Muscle of back (tissue), 11 donors: Measurements from ENCODE around the gene TUBB4B. TPM values are rescaled to one million over a fixed set of nuclear protein-coding genes. Genes with fewer than 3 reads are reported as not detected.

Source experiments
- DNase-seq, 3 donors: peaks; one replicate each; pipeline versions ENCODE4 v3.0.0 to v3.0.0-alpha.2; 2013
- polyA plus RNA-seq, 10 donors: library from polyadenylated mRNA; unstranded; fragments of 120-200 nt; gene quantifications; one replicate each; pipeline ENCODE4 v1.2.1, GENCODE V29; 2013; ENCODE audit not compliant: insufficient read length in 10 of 10

TUBB4B gene
- polyA plus RNA-seq, 10 donors: 125 to 258 (median 160) TPM

- no peak for DNase-seq
Measured at GRCh38 chr9:137206602-137207001, 34.5 kb upstream of the TUBB4B start.

DNA sequence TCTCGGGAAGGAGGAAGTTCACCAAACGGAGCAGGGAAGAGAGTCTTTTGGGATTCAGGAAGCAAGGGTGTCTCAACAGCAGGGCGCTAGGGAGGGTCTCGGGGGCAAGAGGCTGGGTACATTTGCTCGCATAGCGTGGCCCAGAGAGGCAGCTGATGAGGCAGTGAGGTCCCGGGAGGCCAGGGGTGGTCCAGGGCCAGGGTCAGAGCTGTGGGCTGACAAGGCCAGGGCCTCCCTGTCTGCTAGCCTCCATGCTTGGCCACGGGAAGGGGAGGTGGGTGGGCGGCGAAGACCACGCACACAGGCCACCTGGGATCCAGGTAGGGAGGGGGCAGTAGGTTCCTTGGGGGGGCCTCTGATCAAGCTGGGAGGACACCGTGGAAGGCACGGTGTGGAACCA is 29.6 kb upstream of the TUBB4B start:
- no peak for DNase-seq

DNA sequence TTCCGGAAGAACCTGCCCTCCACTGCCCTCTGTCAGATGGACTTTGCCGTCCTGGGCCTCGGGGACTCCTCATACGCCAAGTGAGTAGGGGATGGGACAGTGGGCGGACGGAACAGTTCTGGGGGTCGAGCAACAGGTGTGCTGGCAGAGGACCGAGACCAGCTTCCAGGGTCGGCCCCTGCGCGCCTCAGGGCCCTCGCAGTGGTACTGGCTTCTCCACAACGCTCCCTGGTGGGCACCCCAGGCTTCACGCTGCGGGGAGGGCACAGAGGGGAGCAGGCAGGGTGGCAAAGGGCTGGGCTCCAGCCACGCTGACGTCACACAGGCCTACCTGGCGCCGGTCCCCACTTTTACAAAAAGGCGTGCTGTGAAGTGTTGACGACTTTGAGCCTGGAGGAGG is 28.6 kb upstream of the TUBB4B start:
- DNase-seq: no peak

DNA sequence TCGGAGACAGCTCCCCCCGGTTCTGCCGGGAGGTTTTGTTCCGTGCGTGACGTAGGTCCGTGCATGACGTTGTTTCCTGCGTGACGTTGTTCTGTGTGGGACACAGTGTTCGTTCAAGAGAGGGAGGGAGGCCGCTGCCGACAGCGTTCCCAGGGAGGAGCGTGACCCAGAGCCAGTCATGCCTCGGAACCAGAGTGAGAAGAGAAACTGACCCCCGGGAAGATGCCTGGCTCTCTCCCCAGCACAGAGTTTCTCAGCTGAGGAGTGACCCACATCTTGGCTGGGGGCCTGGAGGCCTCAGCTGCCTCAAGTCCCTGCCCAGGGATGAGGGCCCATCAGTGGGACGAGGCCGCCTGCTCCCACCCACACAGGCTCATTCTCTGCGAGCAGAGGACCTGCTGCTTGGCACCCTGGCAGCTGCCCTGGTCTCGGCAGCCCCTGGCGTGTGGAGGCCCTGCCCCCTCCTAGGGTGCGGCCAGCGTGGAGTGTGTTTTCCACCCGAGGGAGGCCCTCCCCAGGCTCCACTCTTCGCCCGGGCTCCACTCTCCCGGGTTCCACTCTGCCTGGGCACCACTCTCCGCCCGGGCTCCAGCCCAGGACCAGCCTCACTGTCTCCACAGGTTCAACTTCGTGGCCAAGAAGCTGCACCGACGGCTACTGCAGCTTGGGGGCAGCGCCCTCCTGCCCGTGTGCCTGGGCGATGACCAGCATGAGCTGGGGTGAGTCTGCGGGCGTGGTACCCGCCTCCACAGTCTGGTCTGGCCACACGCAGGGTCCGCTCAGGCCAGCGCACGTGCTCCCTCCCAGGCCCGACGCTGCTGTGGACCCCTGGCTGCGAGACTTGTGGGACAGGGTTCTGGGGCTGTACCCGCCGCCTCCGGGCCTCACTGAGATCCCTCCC is 27.7 kb upstream of the TUBB4B start:
- no peak for DNase-seq

DNA sequence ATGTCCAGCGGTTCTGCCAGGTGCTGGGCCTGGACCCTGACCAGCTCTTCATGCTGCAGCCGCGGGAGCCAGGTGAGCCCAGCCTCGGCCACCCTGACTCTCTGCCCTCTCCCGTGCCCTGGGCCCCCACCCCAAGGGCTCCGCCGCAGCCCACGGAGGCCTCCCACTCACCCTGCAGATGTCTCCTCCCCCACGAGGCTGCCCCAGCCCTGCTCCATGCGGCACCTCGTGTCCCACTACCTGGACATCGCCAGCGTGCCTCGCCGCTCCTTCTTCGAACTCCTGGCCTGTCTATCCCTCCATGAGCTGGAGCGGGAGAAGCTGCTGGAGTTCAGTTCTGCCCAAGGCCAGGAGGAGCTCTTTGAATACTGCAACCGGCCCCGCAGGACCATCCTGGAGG is 26.5 kb upstream of the TUBB4B start:
- DNase-seq: no peak

GRCh38 chr9:137215196-137215986 is 25.7 kb upstream of the TUBB4B start:
- DNase-seq: no peak

- DNase-seq: no peak
Measured at GRCh38 chr9:137216188-137216965, 24.7 kb upstream of the TUBB4B start.

GRCh38 chr9:137217276-137218211 is 23.5 kb upstream of the TUBB4B start:
- DNase-seq: no peak

DNA sequence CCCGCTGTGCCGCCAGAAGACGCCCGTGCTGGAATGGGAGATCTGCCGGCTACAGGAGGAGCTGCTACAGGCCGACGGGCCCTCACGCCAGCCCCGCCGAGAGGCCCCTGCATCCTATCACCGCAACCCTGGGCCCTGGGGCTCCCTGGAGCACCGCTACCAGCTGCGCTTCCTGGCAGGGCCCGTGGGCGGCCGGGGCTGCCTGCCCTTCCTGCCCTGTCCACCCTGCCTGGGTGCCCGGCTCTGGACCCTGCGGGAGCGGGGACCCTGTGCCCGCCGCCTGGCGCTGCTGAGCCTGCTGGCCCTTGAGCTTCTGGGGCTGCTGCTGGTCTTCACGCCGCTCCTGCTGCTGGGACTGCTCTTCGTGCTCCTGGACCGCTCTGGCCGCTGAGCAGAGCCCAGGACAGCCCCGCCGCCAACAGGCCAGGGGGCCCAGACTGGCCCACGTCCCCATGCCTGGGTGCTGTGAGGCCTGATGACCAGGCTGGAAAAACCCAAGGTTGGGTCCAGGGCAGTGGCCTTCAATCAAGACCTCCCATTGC is 22.8 kb upstream of the TUBB4B start:
- DNase-seq: no peak

DNA sequence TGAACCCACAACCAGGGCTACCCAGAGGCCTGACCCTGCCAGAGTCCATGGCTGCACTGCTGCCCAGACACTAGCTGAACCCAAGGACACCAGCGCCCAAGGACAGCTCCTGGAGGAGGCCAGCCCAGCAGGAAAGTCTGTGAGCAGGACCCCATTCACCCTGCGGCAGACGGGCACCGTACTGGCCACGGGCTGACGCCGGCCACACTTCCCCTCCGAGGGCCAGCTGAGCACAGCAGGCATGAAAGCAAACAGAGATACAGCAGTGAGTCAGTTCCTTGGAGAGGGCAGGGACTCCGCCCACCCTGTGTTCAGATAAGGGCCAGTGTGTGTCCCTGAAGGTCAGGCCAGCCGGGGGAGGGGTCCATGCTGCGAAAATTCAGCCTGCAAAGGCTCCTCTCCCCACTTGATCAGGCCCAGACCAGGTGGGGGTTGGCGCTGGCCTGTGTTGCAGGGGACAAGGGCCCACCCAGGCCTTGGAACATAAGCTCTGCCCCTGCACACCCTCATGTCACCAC is 22.3 kb upstream of the TUBB4B start:
- no peak for DNase-seq

DNA sequence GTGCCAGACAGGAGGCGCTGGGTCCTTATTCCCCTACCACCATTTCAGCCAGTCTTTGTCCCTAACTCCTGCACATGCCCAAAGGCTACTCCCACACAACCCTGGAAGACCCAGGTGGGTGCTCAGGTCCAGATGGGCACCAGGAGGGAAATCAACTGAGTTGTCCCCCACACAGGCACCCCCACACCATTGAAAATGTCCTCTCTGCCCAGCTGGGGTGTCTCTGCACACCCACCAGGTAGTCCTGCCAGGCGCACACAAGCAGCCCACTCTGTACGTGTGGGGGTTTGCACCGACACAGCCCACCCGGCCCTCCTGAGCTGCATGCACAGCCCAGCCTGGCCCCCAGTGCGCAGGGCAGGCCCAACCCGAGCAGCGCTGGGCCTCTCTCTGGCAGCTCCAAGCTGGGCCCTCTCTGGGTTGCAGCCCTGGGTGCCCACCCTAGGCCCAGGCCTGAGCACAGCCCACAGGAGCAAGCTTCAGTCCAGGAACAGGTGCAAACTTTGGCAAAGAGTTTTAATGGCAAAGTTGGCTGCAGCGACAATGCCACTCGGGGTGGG is 21.2 kb upstream of the TUBB4B start:
- no peak for DNase-seq

DNA sequence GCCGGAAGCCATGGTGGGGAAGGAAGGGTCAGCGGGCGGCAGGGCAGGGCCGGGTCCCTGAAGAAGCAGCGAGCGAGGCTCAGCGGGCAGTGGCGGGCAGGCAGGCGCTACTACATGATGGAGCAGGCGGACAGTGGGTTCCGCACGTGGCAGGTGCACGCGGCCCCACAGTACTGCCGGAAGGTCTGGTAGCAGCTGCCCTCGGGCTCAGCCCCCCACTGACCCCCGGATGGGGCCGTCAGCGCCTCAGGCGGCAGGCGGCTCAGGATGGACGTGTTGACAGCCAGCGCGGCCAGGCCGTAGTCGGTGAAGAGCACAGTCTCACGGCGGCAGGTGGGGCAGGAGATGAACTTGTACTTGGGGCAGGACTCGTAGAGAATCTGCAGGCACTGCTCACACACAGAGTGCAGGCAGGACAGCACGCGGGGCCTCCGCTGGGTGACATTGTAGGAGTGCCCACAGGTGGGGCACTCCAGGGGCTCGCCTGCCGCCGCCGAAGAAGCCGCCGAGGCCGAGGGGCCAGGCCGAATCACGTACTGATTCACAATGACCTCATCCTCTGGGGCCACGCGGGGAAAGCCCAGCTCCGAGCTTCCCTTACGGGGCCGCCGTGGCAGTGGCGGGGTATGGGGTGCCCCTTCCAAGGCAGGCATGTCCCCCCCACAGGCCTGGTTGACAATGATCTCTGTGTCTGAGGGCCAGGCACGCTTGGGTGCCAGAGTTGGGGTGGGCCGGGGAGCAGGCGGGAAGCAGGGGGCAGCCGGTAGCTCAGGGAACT is 20.6 kb upstream of the TUBB4B start:
- no peak for DNase-seq

GRCh38 chr9:137221095-137221505 is 20.0 kb upstream of the TUBB4B start:
- no peak for DNase-seq

- no peak for DNase-seq
Measured at GRCh38 chr9:137221506-137222111, 19.5 kb upstream of the TUBB4B start.

DNA sequence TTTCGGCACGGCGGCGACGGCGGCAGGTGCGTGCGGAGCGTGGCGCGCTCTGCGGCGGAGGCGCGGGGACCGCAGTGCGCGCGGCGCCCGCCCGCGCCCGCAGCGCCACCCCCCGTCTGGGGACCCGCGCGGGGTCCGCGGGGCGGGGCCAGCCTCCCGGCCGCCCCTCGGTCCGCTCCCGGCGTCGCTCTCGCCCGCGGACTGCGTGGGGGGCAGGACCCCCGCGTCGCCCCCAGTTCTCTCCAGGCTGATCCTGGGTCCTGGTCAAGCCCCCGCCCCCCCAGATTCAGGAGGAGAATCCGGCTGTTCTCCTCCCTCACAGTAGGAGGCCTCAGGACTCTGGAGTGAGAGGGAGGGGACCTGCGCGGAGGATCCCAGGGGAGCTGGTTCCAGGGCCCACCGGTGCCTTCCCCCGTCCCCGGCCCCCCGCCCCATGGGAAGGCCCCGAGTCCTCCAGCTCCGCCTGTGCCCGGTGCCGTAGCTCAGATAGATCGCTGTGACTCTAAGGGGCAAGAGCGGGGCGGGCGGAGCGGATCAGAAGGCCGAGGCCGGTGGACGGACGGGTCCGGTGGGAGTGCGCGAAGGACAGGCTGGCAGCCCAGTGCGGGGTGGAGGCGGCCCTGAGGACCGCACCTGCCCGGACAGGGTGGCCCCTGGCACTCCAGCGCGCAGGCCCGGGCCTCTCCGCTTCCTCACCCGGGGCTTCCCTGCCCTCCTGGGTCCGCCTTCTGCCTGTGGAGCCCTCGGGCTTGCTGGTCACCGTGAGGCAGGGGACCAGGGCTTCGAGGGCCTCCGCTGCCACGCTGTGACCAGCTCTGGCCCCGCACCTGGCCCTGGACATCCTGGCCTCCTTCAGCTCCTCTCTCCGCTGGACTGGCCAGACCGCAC is 18.7 kb upstream of the TUBB4B start, which contains the start of gene RNF208:
Gene RNF208, minus strand, starts transcription at position 51 of the 888 bp plus-strand sequence. CDS start 1,028 bp downstream, outside the sequence.
- DNase-seq: peak in 1 of 3 donors; percentile 55

DNA sequence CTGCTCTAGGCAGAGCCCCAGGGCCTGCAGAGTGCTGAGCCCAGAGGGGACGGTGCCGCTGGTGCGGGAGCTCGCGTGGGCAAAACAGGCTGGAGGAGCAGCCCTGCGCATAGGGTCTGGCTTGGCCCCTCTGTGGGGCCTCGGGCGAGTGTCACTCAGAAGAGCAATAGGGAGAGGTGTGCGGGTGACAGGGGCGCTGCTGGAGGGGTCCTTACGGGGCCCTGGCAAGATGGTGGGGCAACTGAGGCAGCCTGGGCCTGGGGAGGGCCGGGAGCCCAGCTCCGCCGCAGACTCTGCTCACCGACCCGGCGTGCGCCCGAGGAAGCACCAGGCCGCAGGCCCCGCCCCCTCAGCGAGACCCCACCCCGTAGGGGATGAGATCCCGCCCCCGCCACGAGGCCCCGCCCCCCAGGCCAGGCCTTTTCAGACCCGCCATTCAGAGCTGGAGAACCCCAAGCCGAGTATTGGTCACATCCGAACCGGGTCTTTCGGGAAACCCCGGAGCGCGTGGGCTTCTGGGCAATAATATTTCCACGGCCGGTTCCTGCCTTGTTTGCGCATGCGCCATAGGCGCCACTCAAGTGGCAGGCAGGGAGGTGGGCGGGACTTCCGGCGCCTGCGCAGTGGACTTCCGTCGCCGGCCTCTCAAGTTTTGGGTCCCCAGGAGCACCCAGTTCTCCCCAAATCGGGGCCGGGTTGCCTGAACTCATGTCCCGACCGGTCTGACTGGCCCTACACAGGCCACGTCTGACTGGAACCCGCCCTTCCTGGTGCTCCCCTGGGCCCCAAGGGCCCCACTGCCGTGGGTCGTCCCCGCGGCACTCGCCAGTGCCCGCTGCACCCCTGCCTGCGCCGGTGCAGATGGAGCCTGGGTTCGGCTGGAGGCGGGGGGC is 17.8 kb upstream of the TUBB4B start:
- peak; percentile 97 to 98 (median 97) for DNase-seq
